Measurements from ENCODE around the gene SMIM8. TPM values are rescaled to one million over a fixed set of nuclear protein-coding genes. Genes with fewer than 3 reads are reported as not detected.

The SMIM8 gene
- polyA plus RNA-seq, 1 donor (not counting 4 experiments of a cell fraction or from before 2014, with no cell fraction given) = 7.6 TPM

GRCh38 chr6:87279196-87279595, 43.2 kb upstream of the SMIM8 start:
- Histone ChIP-seq H3K4me2 (ENCODE audit: control insufficient read depth, extremely low read depth, insufficient read depth, low read depth, low read length) (no peak overlapping the region), H3K4me1 (ENCODE audit: control insufficient read depth, extremely low read depth, insufficient read depth, low read length) (no peaks in the 10 kb centered on the region), H3K27ac (ENCODE audit: control insufficient read depth, insufficient read depth, low read length) (no peak overlapping the region), H3K9me1 (ENCODE audit: control insufficient read depth, extremely low read depth, insufficient read depth, low read length) (no peaks in the 10 kb centered on the region), H3K79me2 (ENCODE audit: control insufficient read depth, insufficient read depth, low read length) (no peaks in the 10 kb centered on the region), H2AFZ (ENCODE audit: control insufficient read depth, low read length) (no peak overlapping the region), H3K4me3 (ENCODE audit: control insufficient read depth in 2 of 3, extremely low read depth in 1 of 3, insufficient read depth in 2 of 3, low read depth in 1 of 3, low read length in 3 of 3) (no peak overlapping the region), H3K9ac (ENCODE audit: control insufficient read depth, extremely low read depth, insufficient read depth, low read length) (no peak overlapping the region), H3K27me3 (ENCODE audit: control insufficient read depth, extremely low read depth, insufficient read depth, low read length) (no peaks in the 10 kb centered on the region), H4K20me1 (ENCODE audit: control insufficient read depth, extremely low read depth, insufficient read depth, low read length) (no peaks in the 10 kb centered on the region), H3K9me3 (ENCODE audit: control insufficient read depth, low read depth, low read length) (no peaks in the 10 kb centered on the region), H3K36me3 (ENCODE audit: control insufficient read depth in 2 of 2, extremely low read depth in 1 of 2, insufficient read depth in 2 of 2, low read length in 2 of 2) (no peaks in the 10 kb centered on the region)
- dilution Hi-C loops (cut with MboI; ENCODE audit: extremely low pct_ligation_motif_present, low sequenced_read_pairs) = no loop called here
- DNase-seq (ENCODE audit: low read depth, low spot score) (no peak), FAIRE-seq (no peak)
- no peak for TF ChIP-seq EZH2 (IDR thresholded peaks at IDR 0.05; ENCODE audit: low read length)
- TF ChIP-seq CTCF (optimal IDR thresholded peaks at IDR 0.05 in 1 of 3, IDR thresholded peaks at IDR 0.05 in 1 of 3, conservative IDR thresholded peaks at IDR 0.05 in 1 of 3; ENCODE audit: extremely low read depth in 1 of 3, insufficient read depth in 2 of 3, low read length in 3 of 3) = no peak

- H2AFZ ChIP-seq (ENCODE audit: control insufficient read depth, low read length) = no peak overlapping the region
- dilution Hi-C loops (cut with MboI; ENCODE audit: extremely low pct_ligation_motif_present, low sequenced_read_pairs) = no loop called here
- no peaks in the 10 kb centered on the region for H3K36me3 ChIP-seq (ENCODE audit: control insufficient read depth in 2 of 2, extremely low read depth in 1 of 2, insufficient read depth in 2 of 2, low read length in 2 of 2)
- H3K27ac ChIP-seq (ENCODE audit: control insufficient read depth, insufficient read depth, low read length) = no peak overlapping the region
- H3K4me1 ChIP-seq (ENCODE audit: control insufficient read depth, extremely low read depth, insufficient read depth, low read length) = no peaks in the 10 kb centered on the region
- no peak for FAIRE-seq
- H3K4me2 ChIP-seq (ENCODE audit: control insufficient read depth, extremely low read depth, insufficient read depth, low read depth, low read length) = no peak overlapping the region
- H3K4me3 ChIP-seq (ENCODE audit: control insufficient read depth in 2 of 3, extremely low read depth in 1 of 3, insufficient read depth in 2 of 3, low read depth in 1 of 3, low read length in 3 of 3) = no peak overlapping the region
- H3K27me3 ChIP-seq (ENCODE audit: control insufficient read depth, extremely low read depth, insufficient read depth, low read length) = no peaks in the 10 kb centered on the region
- TF ChIP-seq EZH2 (IDR thresholded peaks at IDR 0.05; ENCODE audit: low read length) = no peak
- no peak for TF ChIP-seq CTCF (optimal IDR thresholded peaks at IDR 0.05 in 1 of 3, IDR thresholded peaks at IDR 0.05 in 1 of 3, conservative IDR thresholded peaks at IDR 0.05 in 1 of 3; ENCODE audit: extremely low read depth in 1 of 3, insufficient read depth in 2 of 3, low read length in 3 of 3)
- H3K9me3 ChIP-seq (ENCODE audit: control insufficient read depth, low read depth, low read length) = no peaks in the 10 kb centered on the region
- no peaks in the 10 kb centered on the region for H3K79me2 ChIP-seq (ENCODE audit: control insufficient read depth, insufficient read depth, low read length)
- H4K20me1 ChIP-seq (ENCODE audit: control insufficient read depth, extremely low read depth, insufficient read depth, low read length) = no peaks in the 10 kb centered on the region
- no peak for DNase-seq (ENCODE audit: low read depth, low spot score)
- no peaks in the 10 kb centered on the region for H3K9me1 ChIP-seq (ENCODE audit: control insufficient read depth, extremely low read depth, insufficient read depth, low read length)
- no peak overlapping the region for H3K9ac ChIP-seq (ENCODE audit: control insufficient read depth, extremely low read depth, insufficient read depth, low read length)
Measured at GRCh38 chr6:87281426-87281825, 41.0 kb upstream of the SMIM8 start.
